Astrocyte (in vitro differentiated cells and primary cell): ENCODE results near the gene ZNF467. TPM values are rescaled to one million over a fixed set of nuclear protein-coding genes. Genes with fewer than 3 reads are reported as not detected.

Experiments used
- DNase-seq: peaks from one replicate; pipeline ENCODE4 v3.0.0-alpha.2; 2010; ENCODE audit warnings: low read depth
- FAIRE-seq: peaks from 2 replicates; lab custom pipeline; 2011; peaks lifted over from hg19 to GRCh38; lab: Jason Lieb, UNC
- H2AFZ ChIP-seq: 2 replicates; pipeline ENCODE4 v1.6.0; 2012; ENCODE audit warnings: low read depth, low read length, inconsistent platforms
- H3K27ac ChIP-seq: 2 replicates; pipeline ENCODE4 v1.5.1; 2011; ENCODE audit warnings: low read depth, low read length, inconsistent platforms
- H3K27me3 ChIP-seq: 2 replicates; pipeline ENCODE4 v1.6.0; 2011; ENCODE audit warnings: low read length, inconsistent platforms; ENCODE audit not compliant: insufficient read depth
- H3K36me3 ChIP-seq: 2 replicates; pipeline ENCODE4 v1.5.1; 2011; ENCODE audit warnings: low read length, inconsistent platforms; ENCODE audit not compliant: insufficient read depth
- H3K4me1 ChIP-seq: 2 replicates; pipeline ENCODE4 v1.5.1; 2011; ENCODE audit warnings: low read length, inconsistent platforms; ENCODE audit not compliant: insufficient read depth
- H3K4me2 ChIP-seq: 2 replicates; pipeline ENCODE4 v1.6.0; 2012; ENCODE audit warnings: low read length, inconsistent platforms
- H3K4me3 ChIP-seq: 2 replicates; pipeline ENCODE4 v1.5.1; 2011; ENCODE audit warnings: low read depth, mild to moderate bottlenecking, low read length, inconsistent platforms; ENCODE audit not compliant: insufficient read depth
- H3K79me2 ChIP-seq: 2 replicates; pipeline ENCODE4 v1.6.0; 2012; ENCODE audit warnings: mild to moderate bottlenecking, low read length, inconsistent platforms; ENCODE audit not compliant: insufficient read depth
- H3K9ac ChIP-seq: 2 replicates; pipeline ENCODE4 v1.6.0; 2012; ENCODE audit warnings: mild to moderate bottlenecking, low read length, inconsistent platforms
- H3K9me3 ChIP-seq: 2 replicates; pipeline ENCODE4 v1.5.1; 2012; ENCODE audit warnings: low read depth, mild to moderate bottlenecking, low read length, inconsistent platforms; ENCODE audit not compliant: insufficient read depth
- H4K20me1 ChIP-seq: 2 replicates; pipeline ENCODE4 v1.6.0; 2012; ENCODE audit warnings: low read length, inconsistent platforms; ENCODE audit not compliant: insufficient read depth
- H3K27ac Mint-ChIP-seq: one replicate; pipeline ENCODE4 v1.8.0; 2021; ENCODE audit warnings: mild to moderate bottlenecking, mixed read lengths; ENCODE audit not compliant: unreplicated experiment
- H3K27me3 Mint-ChIP-seq: one replicate; pipeline ENCODE4 v1.8.0; 2021; ENCODE audit warnings: low read depth, mixed read lengths; ENCODE audit not compliant: unreplicated experiment
- H3K36me3 Mint-ChIP-seq: one replicate; pipeline ENCODE4 v1.8.0; 2021; ENCODE audit warnings: low read depth, mixed read lengths; ENCODE audit not compliant: unreplicated experiment
- H3K4me1 Mint-ChIP-seq: one replicate; pipeline ENCODE4 v1.8.0; 2021; ENCODE audit warnings: low read depth, mixed read lengths; ENCODE audit not compliant: unreplicated experiment
- H3K4me3 Mint-ChIP-seq: one replicate; pipeline ENCODE4 v1.8.0; 2021; ENCODE audit warnings: mild to moderate bottlenecking, moderate library complexity, mixed read lengths; ENCODE audit not compliant: unreplicated experiment
- H3K9me3 Mint-ChIP-seq: one replicate; pipeline ENCODE4 v1.8.0; 2021; ENCODE audit warnings: mild to moderate bottlenecking, mixed read lengths; ENCODE audit not compliant: unreplicated experiment
- CTCF ChIP-seq: IDR thresholded peaks from 2 replicates; pipeline ENCODE4 v1.5.1; 2011; ENCODE audit warnings: low read depth, mild to moderate bottlenecking, inconsistent platforms, low read length, moderate library complexity; ENCODE audit not compliant: insufficient read depth
- EZH2 ChIP-seq: IDR thresholded peaks from 2 replicates; pipeline ENCODE4 v1.6.1; 2012; ENCODE audit warnings: mild to moderate bottlenecking, low read length, inconsistent platforms; ENCODE audit not compliant: insufficient read depth
- total RNA-seq: library from RNA; stranded (reverse); gene quantifications from 2 replicates; pipeline ENCODE4 v1.2.1, GENCODE V29; 2021

Gene ZNF467
- total RNA-seq, 1 donor from 2014 or later = 16.6 TPM

GRCh38 chr7:149733131-149733923 is 40.1 kb downstream of the ZNF467 start:
- peaks cover 4% of the 10 kb centered on the region for H3K27me3 Mint-ChIP-seq
- Histone ChIP-seq H3K4me1 (no peaks in the 10 kb centered on the region), H3K36me3 (peaks cover 6% of the 10 kb centered on the region), H3K9me3 (no peaks in the 10 kb centered on the region), H3K4me2 (no peak overlapping the region), H3K27me3 (peaks cover 2% of the 10 kb centered on the region), H3K4me3 (no peak overlapping the region), H3K9ac (no peak overlapping the region), H4K20me1 (no peaks in the 10 kb centered on the region), H3K79me2 (no peaks in the 10 kb centered on the region), H3K27ac (no peak overlapping the region), H2AFZ (no peak overlapping the region)
- TF ChIP-seq CTCF (no peak), EZH2 (no peak)
- H3K36me3 Mint-ChIP-seq = peaks cover 4% of the 10 kb centered on the region
- DNase-seq = no peak
- H3K9me3 Mint-ChIP-seq = no peaks in the 10 kb centered on the region
- no peak overlapping the region for H3K27ac Mint-ChIP-seq
- H3K4me3 Mint-ChIP-seq = no peak overlapping the region
- peaks cover 3% of the 10 kb centered on the region for H3K4me1 Mint-ChIP-seq
- no peak for FAIRE-seq

- H3K9ac ChIP-seq = no peak overlapping the region
- H3K79me2 ChIP-seq = no peaks in the 10 kb centered on the region
- H3K4me2 ChIP-seq = no peak overlapping the region
- H3K36me3 Mint-ChIP-seq = peaks cover 7% of the 10 kb centered on the region
- H3K4me1 Mint-ChIP-seq = peaks cover 3% of the 10 kb centered on the region
- FAIRE-seq (no peak), DNase-seq (no peak)
- H3K4me1 ChIP-seq = no peaks in the 10 kb centered on the region
- TF ChIP-seq CTCF = no peak
- no peak for TF ChIP-seq EZH2
- H3K4me3 Mint-ChIP-seq = no peak overlapping the region
- H3K36me3 ChIP-seq = peaks cover 6% of the 10 kb centered on the region
- H3K9me3 ChIP-seq = no peaks in the 10 kb centered on the region
- H2AFZ ChIP-seq = no peak overlapping the region
- H3K27me3 ChIP-seq = peaks cover 2% of the 10 kb centered on the region
- H3K27ac Mint-ChIP-seq = no peak overlapping the region
- H3K27me3 Mint-ChIP-seq = peaks cover 4% of the 10 kb centered on the region
- H3K4me3 ChIP-seq = no peak overlapping the region
- no peak overlapping the region for H3K27ac ChIP-seq
- H3K9me3 Mint-ChIP-seq = no peaks in the 10 kb centered on the region
- H4K20me1 ChIP-seq = no peaks in the 10 kb centered on the region
Observed at GRCh38 chr7:149732611-149733010, 40.8 kb downstream of the ZNF467 start.

- H3K4me3 Mint-ChIP-seq = no peak overlapping the region
- no peaks in the 10 kb centered on the region for H3K9me3 ChIP-seq
- peaks cover 6% of the 10 kb centered on the region for H3K36me3 ChIP-seq
- no peaks in the 10 kb centered on the region for H3K9me3 Mint-ChIP-seq
- FAIRE-seq = no peak
- H3K79me2 ChIP-seq = no peaks in the 10 kb centered on the region
- H2AFZ ChIP-seq = no peak overlapping the region
- H3K4me1 ChIP-seq = no peaks in the 10 kb centered on the region
- TF ChIP-seq CTCF = no peak
- no peak for TF ChIP-seq EZH2
- no peaks in the 10 kb centered on the region for H4K20me1 ChIP-seq
- peaks cover 2% of the 10 kb centered on the region for H3K27me3 ChIP-seq
- no peak overlapping the region for H3K27ac Mint-ChIP-seq
- H3K9ac ChIP-seq = no peak overlapping the region
- H3K36me3 Mint-ChIP-seq = peaks cover 9% of the 10 kb centered on the region
- H3K27ac ChIP-seq = no peak overlapping the region
- H3K27me3 Mint-ChIP-seq = peaks cover 4% of the 10 kb centered on the region
- no peak overlapping the region for H3K4me3 ChIP-seq
- no peak overlapping the region for H3K4me2 ChIP-seq
- DNase-seq = no peak
- H3K4me1 Mint-ChIP-seq = peaks cover 6% of the 10 kb centered on the region
Observed at GRCh38 chr7:149732111-149732561, 41.3 kb downstream of the ZNF467 start.
